ENCODE results near the gene TSPYL2. TPM values are rescaled to one million over a fixed set of nuclear protein-coding genes. Genes with fewer than 3 reads are reported as not detected.

The TSPYL2 gene
- total RNA-seq, 1 donor from 2014 or later, result 30.1 TPM

GRCh38 chrX:53133400-53133799, 51.2 kb downstream of the TSPYL2 start:
- H3K27ac Mint-ChIP-seq, result no peak overlapping the region
- no peak for DNase-seq (ENCODE audit: extremely low spot score, unreplicated experiment)

GRCh38 chrX:53135581-53135980, 53.4 kb downstream of the TSPYL2 start:
- Mint-ChIP-seq H3K4me1 (ENCODE audit: unreplicated experiment) (no peaks in the 10 kb centered on the region), H3K36me3 (no peaks in the 10 kb centered on the region), H3K27me3 (no peaks in the 10 kb centered on the region), H3K27ac (no peak overlapping the region), H3K9me3 (no peaks in the 10 kb centered on the region), H3K4me3 (no peak overlapping the region)
- no peak for TF ChIP-seq CTCF (conservative IDR thresholded peaks at IDR 0.05)
- DNase-seq (ENCODE audit: extremely low spot score, unreplicated experiment), result no peak

More at GRCh38 chrX:53133400-53133799, 51.2 kb downstream of the TSPYL2 start:
- TF ChIP-seq CTCF (conservative IDR thresholded peaks at IDR 0.05), result no peak
- no peaks in the 10 kb centered on the region for H3K4me1 Mint-ChIP-seq (ENCODE audit: unreplicated experiment)
- no peaks in the 10 kb centered on the region for H3K9me3 Mint-ChIP-seq
- no peak overlapping the region for H3K4me3 Mint-ChIP-seq
- no peaks in the 10 kb centered on the region for H3K36me3 Mint-ChIP-seq
- no peaks in the 10 kb centered on the region for H3K27me3 Mint-ChIP-seq

Other genes starting within 250 kb of the TSPYL2 start
- gene XAGE3, start 214.3 kb upstream of the TSPYL2 start, total RNA-seq (ENCODE audit: low replicate concordance), result not detected in 2 replicates
- 14.0 and 20.1 TPM in 2 replicates for gene FAM156B, start 185.0 kb upstream of the TSPYL2 start, total RNA-seq (ENCODE audit: low replicate concordance)
- 16.7 and 23.7 TPM in 2 replicates for gene FAM156A, start 123.8 kb upstream of the TSPYL2 start, total RNA-seq (ENCODE audit: low replicate concordance)
- 4.5 and 11.5 TPM in 2 replicates for gene GPR173, start 33.6 kb upstream of the TSPYL2 start, total RNA-seq (ENCODE audit: low replicate concordance)
- gene KANTR, start 11.8 kb downstream of the TSPYL2 start, total RNA-seq (ENCODE audit: low replicate concordance), result 6.1 and 14.4 TPM in 2 replicates
- 92.4 and 99.8 TPM in 2 replicates for gene KDM5C, start 142.8 kb downstream of the TSPYL2 start, total RNA-seq (ENCODE audit: low replicate concordance)
- gene IQSEC2, start 199.2 kb downstream of the TSPYL2 start, total RNA-seq (ENCODE audit: low replicate concordance), result 8.2 and 10.9 TPM in 2 replicates

All from type B pancreatic cell (in vitro differentiated cells).